DMS 273 (cell line): ENCODE data around the gene TBC1D5.

Experiments used
- DNase-seq: peaks from one replicate; lab custom pipeline; 2025; ENCODE audit not compliant: unreplicated experiment; lab: John Stamatoyannopoulos, UW

TBC1D5 gene

GRCh38 chr3:17238023-17238422, 504.4 kb downstream of the TBC1D5 start:
- DNase-seq: no peak

- no peak for DNase-seq
Observed at GRCh38 chr3:17235310-17235709, 507.1 kb downstream of the TBC1D5 start.

- no peak for DNase-seq
Observed at GRCh38 chr3:17234382-17234781, 508.0 kb downstream of the TBC1D5 start.

GRCh38 chr3:17233398-17233800, 509.0 kb downstream of the TBC1D5 start:
- peak; percentile 62 for DNase-seq

- no peak for DNase-seq
Observed at GRCh38 chr3:17232442-17232841, 510.0 kb downstream of the TBC1D5 start.

- DNase-seq: no peak
Observed at GRCh38 chr3:17231537-17232261, 510.7 kb downstream of the TBC1D5 start.

- DNase-seq: no peak
Observed at GRCh38 chr3:17227472-17227871, 515.0 kb downstream of the TBC1D5 start.

- no peak for DNase-seq
Observed at GRCh38 chr3:17221529-17221928, 520.9 kb downstream of the TBC1D5 start.

GRCh38 chr3:17219593-17219992, 522.8 kb downstream of the TBC1D5 start:
- DNase-seq: no peak

- no peak for DNase-seq
Observed at GRCh38 chr3:17218587-17218986, 523.8 kb downstream of the TBC1D5 start.

GRCh38 chr3:17217588-17217987, 524.8 kb downstream of the TBC1D5 start:
- DNase-seq: no peak

GRCh38 chr3:17213102-17213501, 529.3 kb downstream of the TBC1D5 start:
- DNase-seq: no peak

- DNase-seq: no peak
Observed at GRCh38 chr3:17207979-17208378, 534.5 kb downstream of the TBC1D5 start.

GRCh38 chr3:17207019-17207418, 535.4 kb downstream of the TBC1D5 start:
- no peak for DNase-seq

- no peak for DNase-seq
Observed at GRCh38 chr3:17204049-17204650, 538.3 kb downstream of the TBC1D5 start.

- DNase-seq: no peak
Observed at GRCh38 chr3:17201538-17201937, 540.9 kb downstream of the TBC1D5 start.

GRCh38 chr3:17195856-17196604, 546.4 kb downstream of the TBC1D5 start:
- DNase-seq: peak; percentile 20

GRCh38 chr3:17195192-17195611, 547.2 kb downstream of the TBC1D5 start:
- DNase-seq: peak; percentile 90

GRCh38 chr3:17194116-17194515, 548.3 kb downstream of the TBC1D5 start:
- peak; percentile 43 for DNase-seq

GRCh38 chr3:17192995-17193394, 549.4 kb downstream of the TBC1D5 start:
- no peak for DNase-seq

- DNase-seq: no peak
Observed at GRCh38 chr3:17190353-17191078, 551.9 kb downstream of the TBC1D5 start.
